Activated naive CD4-positive, alpha-beta T cell treated with anti-CD3 and anti-CD28 coated beads, Interleukin-2, amount 10 ng/mL, durations not matched to agents 7 days and 5 days (primary cell): ENCODE measurements around the gene LIPN.

Experiments
- CTCF ChIA-PET: fragments of 350-600 bp; sonication (Branson Sonifier 250); formaldehyde crosslinking; loops from one replicate; lab custom pipeline; 2021; ENCODE audit warnings: antibody characterized with exemption; lab: Charles Lee
- DNase-seq: peaks from one replicate; pipeline ENCODE4 v3.0.0-alpha.2; 2020
- H3K27ac Mint-ChIP-seq: one replicate; pipeline ENCODE4 v1.8.0; 2021; ENCODE audit warnings: mild to moderate bottlenecking, moderate library complexity, mixed read lengths
- H3K27me3 Mint-ChIP-seq: one replicate; pipeline ENCODE4 v1.8.0; 2021; ENCODE audit warnings: mild to moderate bottlenecking, mixed read lengths
- H3K36me3 Mint-ChIP-seq: one replicate; pipeline ENCODE4 v1.8.0; 2021; ENCODE audit warnings: mixed read lengths
- H3K4me1 Mint-ChIP-seq: one replicate; pipeline ENCODE4 v1.8.0; 2021; ENCODE audit warnings: mixed read lengths
- H3K4me3 Mint-ChIP-seq: one replicate; pipeline ENCODE4 v1.8.0; 2021; ENCODE audit warnings: mild to moderate bottlenecking, moderate library complexity, mixed read lengths
- H3K9me3 Mint-ChIP-seq: one replicate; pipeline ENCODE4 v1.8.0; 2021; ENCODE audit warnings: mixed read lengths

Gene LIPN

DNA sequence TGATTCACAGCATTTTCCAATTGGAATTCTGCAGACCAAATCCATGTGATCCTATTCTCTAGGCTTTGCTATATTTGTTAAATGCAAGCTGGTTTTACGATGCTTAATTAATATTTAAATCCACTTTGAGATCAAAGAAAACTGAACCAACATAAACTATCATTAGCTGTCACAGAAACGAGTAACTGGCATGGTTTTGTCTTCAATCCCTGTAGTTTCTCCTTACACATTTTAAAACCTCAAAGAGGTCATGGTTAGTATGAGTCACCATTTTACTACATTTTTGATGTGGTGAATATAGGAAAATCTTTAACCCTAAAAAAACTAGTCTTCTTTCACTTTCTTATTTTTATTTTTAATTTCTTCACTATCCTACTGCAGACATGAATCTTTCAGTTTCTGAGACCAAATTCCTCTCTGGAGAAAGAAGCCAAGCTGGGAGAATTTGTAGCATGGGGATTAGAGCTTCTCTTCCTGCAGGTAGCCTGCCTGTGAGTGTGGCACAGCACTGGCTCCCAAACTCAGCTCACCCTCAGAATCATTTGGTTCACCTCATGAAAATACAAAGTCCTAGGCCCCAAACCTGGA is 34.0 kb downstream of the LIPN start:
- DNase-seq = no peak
- Mint-ChIP-seq H3K27ac (no peak overlapping the region), H3K9me3 (no peaks in the 10 kb centered on the region), H3K27me3 (peaks cover 27% of the 10 kb centered on the region), H3K4me1 (peaks cover 19% of the 10 kb centered on the region), H3K36me3 (no peaks in the 10 kb centered on the region), H3K4me3 (no peak overlapping the region)
- CTCF ChIA-PET = interaction anchor here (0.7 to 1.3 kb wide), 3 partner anchors 10 to 41 kb away, joined by 3 to 7 read pairs (median 5); no protein-coding TSS in a partner anchor

- Mint-ChIP-seq H3K27ac (no peak overlapping the region), H3K4me3 (no peak overlapping the region), H3K4me1 (peaks cover 19% of the 10 kb centered on the region), H3K9me3 (no peaks in the 10 kb centered on the region), H3K27me3 (peaks cover 31% of the 10 kb centered on the region), H3K36me3 (no peaks in the 10 kb centered on the region)
- CTCF ChIA-PET = interaction anchor here (1.1 to 1.3 kb wide), 2 partner anchors 16 to 40 kb away, joined by 5 to 7 read pairs; no protein-coding TSS in a partner anchor
- no peak for DNase-seq
Measured at GRCh38 chr10:88794731-88795130, 34.9 kb downstream of the LIPN start.

DNA sequence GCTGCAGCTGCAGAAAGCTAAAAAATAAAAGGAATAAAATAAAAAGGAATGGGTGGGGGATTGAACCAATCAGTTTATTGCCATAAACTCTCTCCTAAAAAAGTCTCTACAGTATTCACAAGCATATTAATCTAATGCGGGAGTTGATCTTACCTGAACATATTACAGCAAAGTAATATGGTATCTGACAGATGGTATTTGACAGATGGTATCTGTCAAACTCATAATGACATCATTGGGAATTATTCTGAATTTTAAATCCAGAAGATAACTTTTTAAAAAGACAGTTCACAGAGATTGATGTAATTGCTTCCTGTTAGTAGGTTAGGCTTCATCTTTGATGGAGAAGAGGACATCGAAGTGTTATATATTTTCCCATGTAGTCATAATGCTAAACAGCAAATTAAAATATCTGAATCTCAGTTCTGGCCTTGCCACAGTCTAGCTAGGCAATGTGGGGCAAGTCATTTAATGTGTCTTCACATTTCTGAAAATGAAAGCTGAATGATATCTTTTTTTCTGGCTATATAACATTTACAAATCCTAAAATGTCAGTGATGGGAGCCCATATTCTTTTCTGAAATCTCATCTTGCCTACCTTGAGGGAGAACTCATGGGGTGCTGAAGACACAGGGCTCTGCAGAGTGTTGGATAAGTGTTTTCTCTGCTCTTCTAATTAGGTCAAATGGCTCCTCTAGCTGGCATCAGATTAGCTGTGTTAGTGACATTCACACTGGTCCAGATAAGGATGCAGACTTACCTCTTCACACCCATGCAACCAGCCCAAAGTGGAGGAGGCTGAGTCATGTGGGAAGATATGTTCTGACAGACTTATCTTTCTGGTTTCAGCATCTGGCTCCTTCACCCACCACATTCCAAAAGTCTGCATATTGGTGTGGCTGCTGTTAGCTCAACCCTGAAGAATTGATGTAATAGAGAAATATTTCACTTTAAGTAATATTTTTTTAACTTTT is 40.6 kb downstream of the LIPN start:
- no peaks in the 10 kb centered on the region for H3K36me3 Mint-ChIP-seq
- CTCF ChIA-PET = interaction anchor here (1.0 to 1.6 kb wide), 2 partner anchors 9 to 72 kb away, joined by 4 to 5 read pairs; no protein-coding TSS in a partner anchor
- DNase-seq = no peak

GRCh38 chr10:88802523-88803285 is 42.9 kb downstream of the LIPN start, which contains the start of gene LIPM:
LIPM (plus strand) TSS chr10:88802730; CDS start chr10:88802897, 167 bp downstream.
- Mint-ChIP-seq H3K27me3 (peaks cover 22% of the 10 kb centered on the region), H3K9me3 (no peaks in the 10 kb centered on the region), H3K36me3 (no peaks in the 10 kb centered on the region), H3K4me3 (no peak within 1 kb of the TSS), H3K27ac (no peak within 1 kb of the TSS), H3K4me1 (no peaks in the 10 kb centered on the region)
- CTCF ChIA-PET = interaction anchor here (1.0 to 1.6 kb wide), 2 partner anchors 9 to 11 kb away, joined by 3 to 5 read pairs; no protein-coding TSS in a partner anchor
- DNase-seq = no peak

More for the DNA sequence above, 40.6 kb downstream of the LIPN start:
- peaks cover 28% of the 10 kb centered on the region for H3K27me3 Mint-ChIP-seq
- no peak overlapping the region for H3K4me3 Mint-ChIP-seq
- H3K4me1 Mint-ChIP-seq = no peaks in the 10 kb centered on the region
- no peaks in the 10 kb centered on the region for H3K9me3 Mint-ChIP-seq
- no peak overlapping the region for H3K27ac Mint-ChIP-seq

GRCh38 chr10:88803641-88804040 is 43.8 kb downstream of the LIPN start:
- H3K36me3 Mint-ChIP-seq = no peaks in the 10 kb centered on the region
- H3K4me1 Mint-ChIP-seq = no peaks in the 10 kb centered on the region
- no peaks in the 10 kb centered on the region for H3K9me3 Mint-ChIP-seq
- H3K4me3 Mint-ChIP-seq = no peak overlapping the region
- no peak overlapping the region for H3K27ac Mint-ChIP-seq
- H3K27me3 Mint-ChIP-seq = peaks cover 15% of the 10 kb centered on the region
- CTCF ChIA-PET = interaction anchor here (1.0 to 1.6 kb wide), 2 partner anchors 10 to 12 kb away, joined by 3 to 5 read pairs; no protein-coding TSS in a partner anchor
- DNase-seq = no peak

GRCh38 chr10:88804083-88804812 is 44.4 kb downstream of the LIPN start:
- H3K36me3 Mint-ChIP-seq = no peaks in the 10 kb centered on the region
- H3K27ac Mint-ChIP-seq = no peak overlapping the region
- no peaks in the 10 kb centered on the region for H3K9me3 Mint-ChIP-seq
- no peak for DNase-seq
- CTCF ChIA-PET = interaction anchor here (1.0 to 1.7 kb wide), 5 partner anchors 11 to 954 kb away, joined by 3 to 5 read pairs (median 4); no protein-coding TSS in a partner anchor
- H3K4me1 Mint-ChIP-seq = no peaks in the 10 kb centered on the region
- H3K27me3 Mint-ChIP-seq = peaks cover 15% of the 10 kb centered on the region
- no peak overlapping the region for H3K4me3 Mint-ChIP-seq

DNA sequence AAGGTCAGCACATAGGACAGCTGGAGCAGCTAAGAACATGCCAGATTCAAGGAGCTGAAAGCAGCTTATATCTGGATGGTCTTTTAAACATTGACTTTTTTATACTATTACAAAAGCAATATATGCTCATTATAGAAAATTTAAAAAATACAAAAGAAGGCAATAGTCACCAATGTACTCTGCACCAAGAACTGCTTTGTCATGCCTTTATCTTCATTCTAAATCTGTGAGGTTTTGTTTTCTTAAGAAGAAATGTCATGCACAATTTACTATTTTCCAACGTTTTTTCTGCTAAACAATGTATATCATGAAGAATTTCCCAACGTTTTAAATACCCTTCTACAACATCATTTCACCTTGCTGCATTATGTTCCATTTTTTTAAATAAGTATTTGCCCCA is 45.5 kb downstream of the LIPN start:
- no peak for DNase-seq
- Mint-ChIP-seq H3K27ac (no peak overlapping the region), H3K9me3 (no peaks in the 10 kb centered on the region), H3K4me1 (peaks cover 3% of the 10 kb centered on the region), H3K36me3 (no peaks in the 10 kb centered on the region), H3K4me3 (no peak overlapping the region), H3K27me3 (peaks cover 14% of the 10 kb centered on the region)
- CTCF ChIA-PET = interaction anchor here (1.1 to 1.7 kb wide), 4 partner anchors 30 to 955 kb away, joined by 3 to 6 read pairs (median 4); no protein-coding TSS in a partner anchor

DNA sequence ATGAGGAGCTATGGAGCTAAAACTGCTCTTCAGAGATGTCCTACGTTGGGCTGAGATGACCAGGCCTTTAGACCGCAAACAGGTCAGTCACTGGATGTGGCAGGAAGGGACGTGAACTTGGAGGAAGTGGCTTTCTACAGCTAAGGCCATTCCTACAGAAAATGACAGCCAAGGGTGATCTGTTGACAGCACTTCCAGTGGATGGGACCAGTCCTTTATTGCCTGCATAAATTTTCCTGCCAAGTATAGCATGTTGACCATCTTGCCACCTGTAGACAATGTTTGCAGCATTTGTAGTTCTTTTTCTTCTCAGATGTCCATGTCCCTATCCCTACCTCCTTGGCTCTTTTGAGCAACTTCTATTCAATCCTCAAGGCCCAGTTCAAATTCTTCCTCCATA is 46.1 kb downstream of the LIPN start:
- H3K27ac Mint-ChIP-seq = no peak overlapping the region
- H3K36me3 Mint-ChIP-seq = no peaks in the 10 kb centered on the region
- H3K4me3 Mint-ChIP-seq = no peak overlapping the region

GRCh38 chr10:88809621-88810020 is 49.8 kb downstream of the LIPN start:
- Mint-ChIP-seq H3K27me3 (peaks cover 9% of the 10 kb centered on the region), H3K9me3 (no peaks in the 10 kb centered on the region), H3K36me3 (no peaks in the 10 kb centered on the region), H3K4me1 (peaks cover 15% of the 10 kb centered on the region), H3K4me3 (no peak overlapping the region), H3K27ac (no peak overlapping the region)
- no peak for DNase-seq
- CTCF ChIA-PET = interaction anchor here (1.2 to 4.4 kb wide), 10 partner anchors 9 to 227 kb away, joined by 3 to 30 read pairs (median 8); partner anchors contain the start of gene RNLS

More for the DNA sequence above, 46.1 kb downstream of the LIPN start:
- Mint-ChIP-seq H3K9me3 (no peaks in the 10 kb centered on the region), H3K27me3 (peaks cover 12% of the 10 kb centered on the region), H3K4me1 (peaks cover 8% of the 10 kb centered on the region)
- CTCF ChIA-PET = interaction anchor here (1.7 kb wide), 2 partner anchors 77 to 129 kb away, joined by 4 to 6 read pairs; no protein-coding TSS in a partner anchor
- DNase-seq = no peak

DNA sequence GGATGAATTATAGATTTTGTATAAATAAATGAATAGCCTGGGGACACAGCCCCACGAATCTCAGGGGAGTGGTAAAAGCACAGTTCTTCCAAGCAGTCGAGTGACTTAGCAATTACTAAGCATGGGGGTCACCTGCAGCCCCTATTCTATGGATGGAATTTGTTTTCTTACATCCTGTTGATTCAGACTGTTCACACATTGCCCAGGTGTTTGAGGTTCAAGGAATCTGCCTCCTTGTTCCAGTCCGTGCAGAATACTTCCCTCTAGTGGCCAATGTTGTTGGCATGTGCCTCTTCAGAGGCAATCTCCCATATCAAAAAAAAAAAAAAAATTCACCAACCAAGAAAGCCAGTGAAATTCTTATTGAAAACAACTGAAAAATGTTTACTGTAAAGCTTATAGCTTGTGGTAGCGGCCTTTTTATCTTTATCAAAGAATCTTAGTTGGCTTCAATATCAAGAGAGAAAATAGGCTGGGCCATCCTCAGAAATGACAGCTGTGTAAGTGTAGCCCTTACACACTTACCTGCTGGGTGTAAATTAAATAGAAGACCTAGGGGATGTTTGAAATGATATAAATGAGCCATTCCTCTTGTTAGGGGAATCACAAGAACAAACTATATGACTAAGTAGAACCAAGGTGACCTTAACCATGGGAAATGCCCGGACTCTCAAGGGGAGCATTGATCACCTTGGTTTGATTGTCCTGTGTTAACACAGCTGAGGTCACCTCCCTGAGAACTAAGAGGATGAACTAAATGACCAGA is 50.6 kb downstream of the LIPN start:
- CTCF ChIA-PET = interaction anchor here (0.6 to 4.4 kb wide), 24 partner anchors 11 to 1367 kb away, joined by 3 to 30 read pairs (median 4); no protein-coding TSS in a partner anchor
- H3K9me3 Mint-ChIP-seq = no peaks in the 10 kb centered on the region
- H3K4me3 Mint-ChIP-seq = no peak overlapping the region
- peaks cover 9% of the 10 kb centered on the region for H3K27me3 Mint-ChIP-seq
- peaks cover 22% of the 10 kb centered on the region for H3K4me1 Mint-ChIP-seq
- no peak overlapping the region for H3K27ac Mint-ChIP-seq
- peak; percentile 43 for DNase-seq
- H3K36me3 Mint-ChIP-seq = no peaks in the 10 kb centered on the region

- Mint-ChIP-seq H3K36me3 (no peaks in the 10 kb centered on the region), H3K4me1 (peaks cover 40% of the 10 kb centered on the region), H3K9me3 (no peaks in the 10 kb centered on the region), H3K27ac (no peak overlapping the region), H3K4me3 (no peak overlapping the region), H3K27me3 (peaks cover 4% of the 10 kb centered on the region)
- DNase-seq = no peak
- CTCF ChIA-PET = interaction anchor here (0.7 to 1.5 kb wide), 3 partner anchors 16 to 23 kb away, joined by 3 to 7 read pairs (median 3); no protein-coding TSS in a partner anchor
Measured at GRCh38 chr10:88813200-88813599, 53.4 kb downstream of the LIPN start.

GRCh38 chr10:88819290-88819689 is 59.5 kb downstream of the LIPN start:
- Mint-ChIP-seq H3K9me3 (peaks cover 3% of the 10 kb centered on the region), H3K36me3 (peaks cover 6% of the 10 kb centered on the region), H3K27ac (no peak overlapping the region), H3K27me3 (no peaks in the 10 kb centered on the region), H3K4me1 (peaks cover 40% of the 10 kb centered on the region), H3K4me3 (no peak overlapping the region)
- CTCF ChIA-PET = no interaction called here
- DNase-seq = no peak
